ENCODE measurements around the gene SCGB3A2.

The SCGB3A2 gene

DNA sequence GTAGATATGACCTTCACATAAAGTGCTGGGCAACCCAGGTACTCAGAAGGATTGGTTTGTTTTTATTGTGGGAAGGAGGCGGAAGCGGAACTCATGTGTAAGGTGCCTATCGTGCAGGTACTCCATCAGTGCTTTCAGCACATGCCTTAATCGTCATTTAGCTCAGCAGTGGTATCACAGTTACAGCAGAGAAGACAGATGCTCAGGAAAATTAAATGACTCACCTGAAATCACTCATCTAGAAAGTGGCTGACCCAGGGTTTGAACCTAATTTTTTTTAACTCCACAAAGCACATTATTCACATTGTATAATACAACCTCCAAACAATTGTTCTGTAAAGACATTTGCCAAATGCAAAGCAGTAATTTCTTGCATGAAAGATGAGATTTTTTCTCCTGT lies 25.6 kb downstream of the SCGB3A2 start:
- no peak overlapping the region for H3K4me3 ChIP-seq (ENCODE audit: extremely low read depth, insufficient read depth, low read length, poor library complexity, severe bottlenecking)
- H3K27ac ChIP-seq (ENCODE audit: low read depth, low read length, severe bottlenecking) = no peak overlapping the region
- peaks cover 4% of the 10 kb centered on the region for H3K4me1 ChIP-seq (ENCODE audit: control insufficient read depth, insufficient read depth, low read length, poor library complexity, severe bottlenecking)
- no peaks in the 10 kb centered on the region for H3K9me3 ChIP-seq (ENCODE audit: control insufficient read depth, low read length)
- H3K36me3 ChIP-seq (ENCODE audit: control insufficient read depth, insufficient read depth, low read length) = no peaks in the 10 kb centered on the region
- WGBS, 2 experiments (ENCODE audit: insufficient coverage in 2 of 2) = 92 to 98% methylated on average over 4 of the region's 4 CpGs

DNA sequence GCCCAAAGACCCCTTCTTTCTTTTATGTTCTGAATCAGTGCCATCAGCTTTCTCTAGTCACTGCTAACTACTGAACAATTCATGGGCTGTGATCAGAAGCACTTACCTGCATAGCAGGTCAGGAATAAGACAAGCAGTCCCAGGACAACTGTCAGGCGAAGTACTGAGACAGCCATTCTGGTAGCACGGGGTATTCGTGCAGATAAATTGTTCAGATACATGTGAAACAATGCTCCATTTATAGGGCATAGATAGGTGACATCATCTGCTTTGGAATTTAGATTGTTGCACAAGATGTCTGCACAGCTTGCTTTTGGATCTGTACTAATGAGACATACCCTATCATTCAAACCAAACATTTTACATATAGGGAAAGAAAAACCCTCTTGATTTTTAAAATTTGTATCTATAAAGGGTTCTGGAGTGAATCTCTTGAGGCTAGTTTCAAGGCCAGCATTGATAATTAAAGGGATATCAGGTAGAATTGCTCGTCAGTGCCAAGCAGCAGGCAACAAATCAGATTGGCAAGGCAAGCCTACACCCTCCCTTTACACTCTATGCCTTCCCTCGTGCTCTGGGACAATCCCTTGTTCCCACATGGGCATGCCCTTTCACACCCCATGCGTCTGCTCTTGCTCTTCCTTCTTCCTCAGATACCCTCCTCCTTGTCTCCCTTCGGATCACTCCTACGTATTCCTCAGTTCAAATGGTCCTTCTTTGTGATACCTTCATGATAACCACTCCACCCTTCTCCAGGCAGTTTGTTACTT lies 28.0 kb downstream of the SCGB3A2 start, which contains the start of gene C5orf46:
TSS of gene C5orf46 (minus strand) at position 213 of the 770 bp plus-strand sequence. CDS start at position 176, 37 bp downstream.
- Histone ChIP-seq H3K27ac (ENCODE audit: low read depth, low read length, severe bottlenecking) (no peak within 1 kb of the TSS), H3K4me1 (ENCODE audit: control insufficient read depth, insufficient read depth, low read length, poor library complexity, severe bottlenecking) (peaks cover 4% of the 10 kb centered on the region), H3K36me3 (ENCODE audit: control insufficient read depth, insufficient read depth, low read length) (no peaks in the 10 kb centered on the region), H3K4me3 (ENCODE audit: extremely low read depth, insufficient read depth, low read length, poor library complexity, severe bottlenecking) (no peak within 1 kb of the TSS), H3K9me3 (ENCODE audit: control insufficient read depth, low read length) (no peaks in the 10 kb centered on the region)
- WGBS, 2 experiments (ENCODE audit: insufficient coverage in 2 of 2) = 94% methylated on average over 6 to 7 of the region's 8 CpGs

DNA sequence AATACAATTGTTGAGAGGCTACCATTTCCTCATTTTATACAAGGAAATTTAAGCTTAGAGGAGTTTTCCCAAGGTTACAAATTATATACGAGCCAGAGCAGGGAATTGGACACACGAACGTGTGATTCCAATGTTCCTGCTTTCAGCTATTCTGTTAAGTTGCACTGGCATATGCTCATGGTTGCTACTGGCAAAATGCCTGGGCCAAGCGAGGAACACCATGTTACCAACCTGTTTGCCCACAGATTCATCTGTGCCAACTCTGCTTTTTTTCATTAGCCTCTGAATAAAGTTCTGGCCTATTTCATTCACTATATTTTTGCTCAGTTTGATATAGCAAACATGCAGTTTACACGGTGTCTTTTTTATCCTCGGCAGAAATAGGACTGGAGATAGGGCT lies 32.9 kb downstream of the SCGB3A2 start:
- H3K9me3 ChIP-seq (ENCODE audit: control insufficient read depth, low read length) = no peaks in the 10 kb centered on the region
- WGBS, 2 experiments (ENCODE audit: insufficient coverage in 2 of 2) = 67 to 76% methylated on average over 3 to 4 of the region's 6 CpGs
- H3K4me3 ChIP-seq (ENCODE audit: extremely low read depth, insufficient read depth, low read length, poor library complexity, severe bottlenecking) = no peak overlapping the region
- H3K4me1 ChIP-seq (ENCODE audit: control insufficient read depth, insufficient read depth, low read length, poor library complexity, severe bottlenecking) = no peaks in the 10 kb centered on the region
- no peaks in the 10 kb centered on the region for H3K36me3 ChIP-seq (ENCODE audit: control insufficient read depth, insufficient read depth, low read length)
- no peak overlapping the region for H3K27ac ChIP-seq (ENCODE audit: low read depth, low read length, severe bottlenecking)

DNA sequence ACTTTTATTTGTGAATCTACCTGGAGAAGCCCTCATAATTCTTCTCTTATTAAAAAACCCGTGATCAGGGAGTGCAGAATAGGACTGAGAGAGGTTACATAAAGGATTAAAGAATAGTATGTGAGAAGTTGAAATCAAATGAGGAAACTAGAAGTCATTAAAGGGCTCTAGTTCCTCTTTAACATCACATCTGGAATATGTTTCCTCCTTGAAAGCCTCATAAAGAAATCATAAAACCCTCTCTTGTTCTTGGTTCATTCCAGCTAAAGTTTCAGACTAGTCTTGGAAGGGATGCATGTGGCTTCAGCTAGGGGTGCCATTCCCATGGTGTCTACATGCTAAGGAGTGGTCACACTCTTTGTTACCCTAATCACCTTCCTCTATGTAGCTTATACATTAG lies 33.5 kb downstream of the SCGB3A2 start:
- Histone ChIP-seq H3K4me1 (ENCODE audit: control insufficient read depth, insufficient read depth, low read length, poor library complexity, severe bottlenecking) (no peaks in the 10 kb centered on the region), H3K4me3 (ENCODE audit: extremely low read depth, insufficient read depth, low read length, poor library complexity, severe bottlenecking) (no peak overlapping the region), H3K27ac (ENCODE audit: low read depth, low read length, severe bottlenecking) (no peak overlapping the region), H3K9me3 (ENCODE audit: control insufficient read depth, low read length) (no peaks in the 10 kb centered on the region), H3K36me3 (ENCODE audit: control insufficient read depth, insufficient read depth, low read length) (no peaks in the 10 kb centered on the region)
- WGBS, 2 experiments (ENCODE audit: insufficient coverage in 2 of 2) = no CpG with 5 or more reads among the region's 1 CpG

DNA sequence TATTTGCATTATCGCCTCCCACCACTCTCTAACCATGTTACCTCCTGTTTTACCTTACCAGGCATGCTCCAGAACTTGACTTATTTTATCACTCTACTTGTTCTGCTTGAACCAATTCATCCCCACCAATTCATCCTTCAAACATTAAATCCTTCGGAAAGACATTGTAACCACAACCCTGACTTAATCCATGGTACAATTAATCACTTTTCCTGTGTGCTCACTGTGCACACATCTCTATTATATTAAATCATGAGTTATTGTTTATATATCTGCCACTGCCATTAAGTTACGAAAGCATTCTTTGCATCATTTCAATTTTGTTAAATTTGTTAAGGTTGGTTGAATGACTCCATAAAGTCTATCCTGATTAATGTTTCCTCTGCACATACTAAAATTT lies 35.3 kb downstream of the SCGB3A2 start:
- WGBS, 2 experiments (ENCODE audit: insufficient coverage in 2 of 2) = 55% methylated on average over 2 of the region's 3 CpGs; no CpG with 5 or more reads in 1 of the 2 experiments

DNA sequence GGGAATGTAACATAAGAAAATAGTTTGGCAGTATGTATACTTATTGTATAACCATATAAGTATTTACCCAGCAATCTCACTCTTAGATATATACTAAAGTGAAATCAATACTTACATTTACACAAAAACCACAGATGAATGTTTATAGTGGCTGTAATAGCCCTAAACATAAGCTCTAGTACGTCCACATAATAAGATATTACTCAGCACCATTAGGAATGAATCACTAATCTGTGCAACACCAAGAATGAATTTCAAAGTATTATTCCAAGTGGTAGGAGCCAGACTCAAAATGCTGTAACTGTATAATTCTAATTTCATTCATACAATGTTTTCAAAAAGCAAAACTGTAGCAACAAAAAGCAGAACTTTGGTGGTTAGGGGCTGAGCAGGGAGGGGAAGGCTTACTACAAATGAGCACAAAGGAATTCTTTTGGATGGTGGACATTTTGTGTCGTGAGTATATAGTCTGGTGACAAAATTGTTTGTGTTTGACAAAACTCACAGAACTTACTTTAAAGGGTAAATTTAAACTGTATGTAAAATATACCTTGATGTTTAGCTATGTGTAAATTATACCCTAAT lies 39.7 kb downstream of the SCGB3A2 start:
- Histone ChIP-seq H3K36me3 (ENCODE audit: control insufficient read depth, insufficient read depth, low read length) (no peaks in the 10 kb centered on the region), H3K27ac (ENCODE audit: low read depth, low read length, severe bottlenecking) (no peak overlapping the region), H3K4me3 (ENCODE audit: extremely low read depth, insufficient read depth, low read length, poor library complexity, severe bottlenecking) (no peak overlapping the region), H3K4me1 (ENCODE audit: control insufficient read depth, insufficient read depth, low read length, poor library complexity, severe bottlenecking) (peaks cover 7% of the 10 kb centered on the region), H3K9me3 (ENCODE audit: control insufficient read depth, low read length) (no peaks in the 10 kb centered on the region)
- 0% methylated on average over 1 of the region's 2 CpGs; no CpG with 5 or more reads in 1 of the 2 experiments for WGBS, 2 experiments (ENCODE audit: insufficient coverage in 2 of 2)

More for the DNA sequence above, 35.3 kb downstream of the SCGB3A2 start:
- no peak overlapping the region for H3K4me3 ChIP-seq (ENCODE audit: extremely low read depth, insufficient read depth, low read length, poor library complexity, severe bottlenecking)
- no peaks in the 10 kb centered on the region for H3K9me3 ChIP-seq (ENCODE audit: control insufficient read depth, low read length)
- no peak overlapping the region for H3K27ac ChIP-seq (ENCODE audit: low read depth, low read length, severe bottlenecking)
- no peaks in the 10 kb centered on the region for H3K36me3 ChIP-seq (ENCODE audit: control insufficient read depth, insufficient read depth, low read length)
- no peaks in the 10 kb centered on the region for H3K4me1 ChIP-seq (ENCODE audit: control insufficient read depth, insufficient read depth, low read length, poor library complexity, severe bottlenecking)

DNA sequence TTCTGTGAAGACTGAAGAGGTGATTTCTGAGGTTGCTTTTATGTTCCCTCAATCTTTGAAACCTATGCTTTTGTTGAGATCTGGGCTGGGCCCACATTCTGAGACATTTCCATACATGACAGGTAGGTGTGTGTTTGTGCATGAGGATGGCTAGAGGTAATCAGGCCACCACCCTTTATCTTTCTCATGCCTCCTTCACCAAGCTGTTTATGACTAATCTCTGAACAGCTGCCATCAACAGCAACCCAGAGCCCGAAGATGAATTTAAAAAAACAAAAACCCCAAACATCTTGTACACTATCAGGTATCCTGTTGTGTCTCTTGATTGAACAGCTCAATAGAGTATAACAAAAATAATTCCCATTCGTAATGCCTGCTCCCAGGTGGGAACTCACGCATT lies 40.4 kb downstream of the SCGB3A2 start:
- no peaks in the 10 kb centered on the region for H3K36me3 ChIP-seq (ENCODE audit: control insufficient read depth, insufficient read depth, low read length)
- peaks cover 7% of the 10 kb centered on the region for H3K4me1 ChIP-seq (ENCODE audit: control insufficient read depth, insufficient read depth, low read length, poor library complexity, severe bottlenecking)
- no peak overlapping the region for H3K4me3 ChIP-seq (ENCODE audit: extremely low read depth, insufficient read depth, low read length, poor library complexity, severe bottlenecking)
- no peak overlapping the region for H3K27ac ChIP-seq (ENCODE audit: low read depth, low read length, severe bottlenecking)
- 86% methylated on average over 1 of the region's 3 CpGs; no CpG with 5 or more reads in 1 of the 2 experiments for WGBS, 2 experiments (ENCODE audit: insufficient coverage in 2 of 2)
- no peaks in the 10 kb centered on the region for H3K9me3 ChIP-seq (ENCODE audit: control insufficient read depth, low read length)

DNA sequence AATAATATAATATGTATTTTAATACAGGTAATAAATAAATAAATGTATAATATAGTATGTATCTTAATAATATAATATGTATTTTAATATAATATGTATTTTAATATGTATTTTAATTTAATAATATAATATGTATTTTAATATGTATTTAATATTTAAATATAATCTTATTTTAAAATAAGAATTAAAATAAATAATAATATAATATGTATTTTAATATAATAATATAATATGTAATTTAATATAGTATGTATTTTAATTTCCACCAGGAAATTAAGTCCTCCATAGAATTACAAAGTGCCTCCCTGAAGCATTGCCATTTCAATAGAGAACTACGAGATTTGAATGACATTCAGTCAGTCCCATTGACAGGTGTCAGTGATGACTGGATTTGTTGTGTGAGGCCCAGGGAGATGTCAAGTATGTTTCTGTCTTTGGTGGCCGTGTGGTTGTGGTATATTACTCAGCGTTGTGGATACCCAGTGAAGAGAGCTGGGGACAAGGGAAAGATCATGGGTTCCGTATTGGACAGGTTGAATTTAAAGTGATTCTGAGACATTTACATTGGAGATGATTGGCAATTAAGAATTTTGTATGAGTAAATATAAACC lies 42.0 kb downstream of the SCGB3A2 start:
- H3K4me1 ChIP-seq (ENCODE audit: control insufficient read depth, insufficient read depth, low read length, poor library complexity, severe bottlenecking) = peaks cover 7% of the 10 kb centered on the region
- H3K4me3 ChIP-seq (ENCODE audit: extremely low read depth, insufficient read depth, low read length, poor library complexity, severe bottlenecking) = no peak overlapping the region
- no peaks in the 10 kb centered on the region for H3K36me3 ChIP-seq (ENCODE audit: control insufficient read depth, insufficient read depth, low read length)
- no peaks in the 10 kb centered on the region for H3K9me3 ChIP-seq (ENCODE audit: control insufficient read depth, low read length)
- WGBS, 2 experiments (ENCODE audit: insufficient coverage in 2 of 2) = 88 to 100% methylated on average over 3 to 4 of the region's 4 CpGs
- no peak overlapping the region for H3K27ac ChIP-seq (ENCODE audit: low read depth, low read length, severe bottlenecking)

DNA sequence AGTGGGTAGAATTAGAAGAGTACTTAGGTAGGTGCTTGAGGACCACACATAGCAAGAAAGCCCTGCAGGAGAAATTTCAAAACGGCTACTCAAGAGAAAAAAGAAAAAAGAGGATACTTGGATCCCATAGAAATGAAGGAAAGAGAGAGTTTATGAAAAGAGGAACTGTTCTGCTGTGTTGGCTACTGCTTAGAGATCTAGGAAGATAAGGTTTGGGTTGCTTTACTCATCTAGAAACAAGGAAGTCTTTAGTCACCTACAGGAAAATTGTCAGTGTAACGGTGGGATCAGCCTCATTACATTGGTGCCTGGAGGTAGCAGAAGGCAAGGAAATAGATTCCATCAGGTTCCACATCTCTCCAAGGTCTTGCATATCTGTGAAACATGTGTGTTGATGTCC lies 42.6 kb downstream of the SCGB3A2 start:
- H3K4me1 ChIP-seq (ENCODE audit: control insufficient read depth, insufficient read depth, low read length, poor library complexity, severe bottlenecking) = peaks cover 7% of the 10 kb centered on the region
- H3K27ac ChIP-seq (ENCODE audit: low read depth, low read length, severe bottlenecking) = no peak overlapping the region
- H3K36me3 ChIP-seq (ENCODE audit: control insufficient read depth, insufficient read depth, low read length) = no peaks in the 10 kb centered on the region
- no peak overlapping the region for H3K4me3 ChIP-seq (ENCODE audit: extremely low read depth, insufficient read depth, low read length, poor library complexity, severe bottlenecking)
- WGBS, 2 experiments (ENCODE audit: insufficient coverage in 2 of 2) = 76 to 100% methylated on average over 1 to 2 of the region's 2 CpGs
- no peaks in the 10 kb centered on the region for H3K9me3 ChIP-seq (ENCODE audit: control insufficient read depth, low read length)

DNA sequence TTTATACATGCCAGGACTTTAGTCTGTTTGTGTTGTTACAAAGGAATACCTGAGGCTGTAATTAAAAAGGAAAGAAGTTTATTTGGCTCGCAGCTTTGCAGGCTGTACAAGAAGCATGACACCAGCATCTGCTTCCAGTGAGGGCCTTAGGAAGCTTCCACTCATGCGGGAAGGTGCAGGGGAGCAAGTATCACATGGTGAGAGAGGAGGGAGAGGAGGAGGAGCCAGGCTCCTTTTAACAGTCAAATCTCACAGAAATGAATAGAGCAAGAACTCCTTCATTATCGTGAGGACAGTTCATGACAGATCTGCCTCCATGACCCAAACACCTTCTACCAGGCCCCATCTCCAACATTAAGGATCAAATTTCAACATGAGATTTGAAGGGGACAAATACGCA lies 46.5 kb downstream of the SCGB3A2 start:
- Histone ChIP-seq H3K36me3 (ENCODE audit: control insufficient read depth, insufficient read depth, low read length) (no peaks in the 10 kb centered on the region), H3K4me1 (ENCODE audit: control insufficient read depth, insufficient read depth, low read length, poor library complexity, severe bottlenecking) (peaks cover 7% of the 10 kb centered on the region), H3K4me3 (ENCODE audit: extremely low read depth, insufficient read depth, low read length, poor library complexity, severe bottlenecking) (no peak overlapping the region), H3K9me3 (ENCODE audit: control insufficient read depth, low read length) (no peaks in the 10 kb centered on the region), H3K27ac (ENCODE audit: low read depth, low read length, severe bottlenecking) (no peak overlapping the region)
- WGBS, 2 experiments (ENCODE audit: insufficient coverage in 2 of 2) = 64 to 88% methylated on average over 1 to 3 of the region's 4 CpGs
